HL-60 (cell line): ENCODE results near the gene HSBP1L1.
A peak's percentile ranks its signal among the peaks of the same experiment; 100 is the strongest.

Source experiments
- DNase-seq, 2 experiments: peaks; one replicate each; pipeline ENCODE4 v3.0.0-alpha.2; 2010 to 2020; ENCODE audit warnings: low read depth in 1 of 2, low spot score in 1 of 2
- H3K27ac ChIP-seq: fragments of 250-450 bp; sonication (Bioruptor Pico); replicated peaks from 2 replicates; pipeline ENCODE4 v1.5.1; 2020; ENCODE audit warnings: mild to moderate bottlenecking, moderate library complexity
- H3K27me3 ChIP-seq: fragments of 250-450 bp; sonication (Bioruptor Pico); 2 replicates; pipeline ENCODE4 v1.5.1; 2021; ENCODE audit warnings: mild to moderate bottlenecking, moderate library complexity; ENCODE audit not compliant: insufficient read depth, poor library complexity, severe bottlenecking
- H3K4me3 ChIP-seq: replicated peaks from 2 replicates; pipeline ENCODE4 v1.5.1; 2011; ENCODE audit warnings: mild to moderate bottlenecking, control low read depth, low read length; ENCODE audit not compliant: insufficient read depth
- GABPA ChIP-seq: IDR thresholded peaks from 2 replicates; pipeline ENCODE4 v1.6.1; 2012; ENCODE audit warnings: low read depth
- POLR2AphosphoS5 ChIP-seq: IDR thresholded peaks from 2 replicates; pipeline ENCODE4 v1.6.1; 2012; ENCODE audit warnings: low read depth
- SPI1 ChIP-seq: IDR thresholded peaks from 2 replicates; pipeline ENCODE4 v1.6.1; 2012; ENCODE audit warnings: low read depth, mild to moderate bottlenecking, borderline replicate concordance
- TF ChIP-seq, protein P1 (sequence below): IDR thresholded peaks from 2 replicates; pipeline ENCODE4 v1.6.1; 2012; ENCODE audit warnings: low read depth; ENCODE audit not compliant: insufficient replicate concordance
- TF ChIP-seq, protein P2 (sequence below): IDR thresholded peaks from one replicate; pipeline ENCODE4 v1.5.1; 2011; ENCODE audit warnings: low read length, control low read depth, inconsistent platforms; ENCODE audit not compliant: insufficient read depth

Gene HSBP1L1

GRCh38 chr18:79985172-79985571 is 20.7 kb downstream of the HSBP1L1 start:
- TF ChIP-seq, protein P1, sequence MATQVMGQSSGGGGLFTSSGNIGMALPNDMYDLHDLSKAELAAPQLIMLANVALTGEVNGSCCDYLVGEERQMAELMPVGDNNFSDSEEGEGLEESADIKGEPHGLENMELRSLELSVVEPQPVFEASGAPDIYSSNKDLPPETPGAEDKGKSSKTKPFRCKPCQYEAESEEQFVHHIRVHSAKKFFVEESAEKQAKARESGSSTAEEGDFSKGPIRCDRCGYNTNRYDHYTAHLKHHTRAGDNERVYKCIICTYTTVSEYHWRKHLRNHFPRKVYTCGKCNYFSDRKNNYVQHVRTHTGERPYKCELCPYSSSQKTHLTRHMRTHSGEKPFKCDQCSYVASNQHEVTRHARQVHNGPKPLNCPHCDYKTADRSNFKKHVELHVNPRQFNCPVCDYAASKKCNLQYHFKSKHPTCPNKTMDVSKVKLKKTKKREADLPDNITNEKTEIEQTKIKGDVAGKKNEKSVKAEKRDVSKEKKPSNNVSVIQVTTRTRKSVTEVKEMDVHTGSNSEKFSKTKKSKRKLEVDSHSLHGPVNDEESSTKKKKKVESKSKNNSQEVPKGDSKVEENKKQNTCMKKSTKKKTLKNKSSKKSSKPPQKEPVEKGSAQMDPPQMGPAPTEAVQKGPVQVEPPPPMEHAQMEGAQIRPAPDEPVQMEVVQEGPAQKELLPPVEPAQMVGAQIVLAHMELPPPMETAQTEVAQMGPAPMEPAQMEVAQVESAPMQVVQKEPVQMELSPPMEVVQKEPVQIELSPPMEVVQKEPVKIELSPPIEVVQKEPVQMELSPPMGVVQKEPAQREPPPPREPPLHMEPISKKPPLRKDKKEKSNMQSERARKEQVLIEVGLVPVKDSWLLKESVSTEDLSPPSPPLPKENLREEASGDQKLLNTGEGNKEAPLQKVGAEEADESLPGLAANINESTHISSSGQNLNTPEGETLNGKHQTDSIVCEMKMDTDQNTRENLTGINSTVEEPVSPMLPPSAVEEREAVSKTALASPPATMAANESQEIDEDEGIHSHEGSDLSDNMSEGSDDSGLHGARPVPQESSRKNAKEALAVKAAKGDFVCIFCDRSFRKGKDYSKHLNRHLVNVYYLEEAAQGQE = no peak
- TF ChIP-seq SPI1 (no peak), POLR2AphosphoS5 (no peak), GABPA (no peak)
- TF ChIP-seq, protein P2, sequence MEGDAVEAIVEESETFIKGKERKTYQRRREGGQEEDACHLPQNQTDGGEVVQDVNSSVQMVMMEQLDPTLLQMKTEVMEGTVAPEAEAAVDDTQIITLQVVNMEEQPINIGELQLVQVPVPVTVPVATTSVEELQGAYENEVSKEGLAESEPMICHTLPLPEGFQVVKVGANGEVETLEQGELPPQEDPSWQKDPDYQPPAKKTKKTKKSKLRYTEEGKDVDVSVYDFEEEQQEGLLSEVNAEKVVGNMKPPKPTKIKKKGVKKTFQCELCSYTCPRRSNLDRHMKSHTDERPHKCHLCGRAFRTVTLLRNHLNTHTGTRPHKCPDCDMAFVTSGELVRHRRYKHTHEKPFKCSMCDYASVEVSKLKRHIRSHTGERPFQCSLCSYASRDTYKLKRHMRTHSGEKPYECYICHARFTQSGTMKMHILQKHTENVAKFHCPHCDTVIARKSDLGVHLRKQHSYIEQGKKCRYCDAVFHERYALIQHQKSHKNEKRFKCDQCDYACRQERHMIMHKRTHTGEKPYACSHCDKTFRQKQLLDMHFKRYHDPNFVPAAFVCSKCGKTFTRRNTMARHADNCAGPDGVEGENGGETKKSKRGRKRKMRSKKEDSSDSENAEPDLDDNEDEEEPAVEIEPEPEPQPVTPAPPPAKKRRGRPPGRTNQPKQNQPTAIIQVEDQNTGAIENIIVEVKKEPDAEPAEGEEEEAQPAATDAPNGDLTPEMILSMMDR = no peak
- no peak overlapping the region for H3K4me3 ChIP-seq
- no peaks in the 10 kb centered on the region for H3K27me3 ChIP-seq

GRCh38 chr18:79986726-79987125 is 22.3 kb downstream of the HSBP1L1 start:
- no peak for DNase-seq
- H3K27me3 ChIP-seq = no peaks in the 10 kb centered on the region
- H3K4me3 ChIP-seq = peak overlapping the region; percentile 98
- H3K27ac ChIP-seq = no peak overlapping the region; the same call in 1 of the 2 replicates
- TF ChIP-seq SPI1 (no peak), GABPA (no peak), POLR2AphosphoS5 (no peak)
- TF ChIP-seq, protein P1 = no peak
- TF ChIP-seq, protein P2 = no peak

More at GRCh38 chr18:79985172-79985571, 20.7 kb downstream of the HSBP1L1 start:
- no peak overlapping the region for H3K27ac ChIP-seq
- no peak for DNase-seq

GRCh38 chr18:79987566-79987965 is 23.1 kb downstream of the HSBP1L1 start:
- H3K4me3 ChIP-seq = peak overlapping the region; percentile 98
- no peak for DNase-seq
- TF ChIP-seq, protein P2 = no peak
- TF ChIP-seq POLR2AphosphoS5 = no peak
- TF ChIP-seq SPI1 = no peak
- TF ChIP-seq, protein P1 = no peak
- TF ChIP-seq GABPA = no peak

More at GRCh38 chr18:79987566-79987965, 23.1 kb downstream of the HSBP1L1 start:
- Histone ChIP-seq H3K27me3 (no peaks in the 10 kb centered on the region), H3K27ac (peak overlapping the region; percentile 80)
